GM18511 (cell line): ENCODE measurements around the gene GLCCI1.
"Not testable (repeated sequence)": the region's sequence is repeated elsewhere in the genome, so short reads cannot be mapped to it uniquely, and the experiment has no call there.

Source experiments
- ATAC-seq: cut with Tn5 transposase; IDR thresholded peaks from one replicate; pipeline ENCODE4 v1.9.1; 2021; ENCODE audit warnings: mild to moderate bottlenecking, moderate library complexity; ENCODE audit not compliant: unreplicated experiment

The GLCCI1 gene

DNA sequence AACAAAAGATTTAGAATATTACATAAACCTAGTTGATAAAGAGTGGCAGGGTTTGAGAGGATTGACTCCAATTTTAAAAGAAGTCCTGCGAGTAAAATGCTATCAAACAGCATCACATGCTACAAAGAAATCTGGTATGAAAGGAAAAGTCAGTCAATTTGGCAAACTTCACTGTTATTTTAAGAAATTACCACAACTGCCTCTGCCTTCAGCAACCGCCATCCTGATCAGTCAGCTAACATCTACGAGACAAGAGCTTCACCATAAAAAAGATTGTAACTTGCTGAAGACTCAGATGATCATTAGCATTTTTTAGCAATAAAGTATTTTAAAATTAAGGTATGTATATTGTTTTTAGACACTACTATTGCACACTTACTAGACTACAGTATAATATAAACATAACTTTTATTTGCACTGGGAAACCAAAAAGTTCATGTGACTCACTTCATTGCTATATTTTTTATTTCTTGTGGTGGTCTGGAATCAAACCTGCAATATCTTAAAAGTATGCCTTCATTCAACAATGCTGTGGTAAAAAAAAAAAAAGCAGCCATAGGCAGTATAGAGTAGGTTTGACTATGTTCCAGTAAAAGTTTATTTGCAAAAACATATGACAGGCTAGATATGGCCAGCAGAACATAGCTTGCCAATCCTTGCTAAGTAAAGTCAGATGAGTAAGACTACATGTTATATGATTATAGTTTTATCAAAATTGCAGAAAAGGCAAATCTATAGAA lies 74.4 kb downstream of the GLCCI1 start:
- ATAC-seq = no peak

DNA sequence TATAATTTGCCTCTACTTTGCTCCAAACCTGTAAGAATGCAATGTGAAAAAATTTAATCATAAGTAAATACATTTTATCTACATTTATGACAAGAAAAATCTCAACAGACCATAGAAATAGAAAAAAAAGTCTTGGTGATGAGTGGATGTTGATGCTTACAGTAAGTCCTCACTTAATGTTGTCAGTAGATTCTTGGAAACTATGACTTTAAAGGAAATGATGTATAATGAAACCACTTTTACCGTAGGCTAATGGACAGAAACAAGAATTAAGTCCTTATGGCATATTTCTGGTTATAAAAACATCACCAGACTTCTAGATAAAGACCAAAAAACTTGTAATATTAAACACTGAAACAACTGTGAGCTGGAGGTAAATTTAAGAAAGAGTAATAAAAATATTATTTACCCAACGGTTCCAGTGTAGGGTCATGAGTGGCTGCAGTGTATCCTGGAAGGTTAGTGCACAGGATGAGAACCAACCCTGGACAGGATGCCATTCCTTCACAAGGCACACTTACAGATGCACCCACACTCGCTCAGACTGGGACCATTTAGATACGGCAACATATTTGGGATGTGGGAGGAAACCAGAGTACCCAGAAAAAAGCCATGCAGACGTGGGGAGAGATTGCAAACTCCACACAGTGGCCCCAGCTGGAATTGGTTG lies 76.3 kb downstream of the GLCCI1 start:
- no peak for ATAC-seq

- ATAC-seq = not testable (repeated sequence)
These were observed 79.5 kb downstream of the GLCCI1 start for GRCh38 chr7:8048067-8048466.

GRCh38 chr7:8051373-8051772 lies 82.8 kb downstream of the GLCCI1 start:
- no peak for ATAC-seq

GRCh38 chr7:8051998-8052397 lies 83.4 kb downstream of the GLCCI1 start:
- no peak for ATAC-seq

- ATAC-seq = no peak
These were observed 84.2 kb downstream of the GLCCI1 start for GRCh38 chr7:8052824-8053223.

- no peak for ATAC-seq
These were observed 87.8 kb downstream of the GLCCI1 start for GRCh38 chr7:8056439-8056838.

DNA sequence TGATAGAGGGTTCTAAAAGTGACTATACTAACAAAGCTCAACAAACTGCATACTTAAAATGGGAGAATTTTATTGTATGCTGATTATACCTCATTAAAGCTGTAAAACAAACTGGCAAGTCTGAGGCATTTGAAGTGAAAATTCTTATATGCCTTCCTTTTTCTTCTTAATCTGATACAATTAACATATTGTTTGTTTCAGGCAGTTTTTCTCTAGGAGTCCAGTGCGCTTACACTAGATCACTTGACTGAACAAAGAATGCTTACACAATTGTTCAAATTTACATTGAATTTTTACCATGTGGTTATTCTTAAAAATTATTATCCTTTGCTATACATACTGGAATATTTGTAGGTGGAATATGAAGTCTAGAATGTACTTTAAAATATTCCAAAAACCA lies 89.0 kb downstream of the GLCCI1 start:
- ATAC-seq = no peak

DNA sequence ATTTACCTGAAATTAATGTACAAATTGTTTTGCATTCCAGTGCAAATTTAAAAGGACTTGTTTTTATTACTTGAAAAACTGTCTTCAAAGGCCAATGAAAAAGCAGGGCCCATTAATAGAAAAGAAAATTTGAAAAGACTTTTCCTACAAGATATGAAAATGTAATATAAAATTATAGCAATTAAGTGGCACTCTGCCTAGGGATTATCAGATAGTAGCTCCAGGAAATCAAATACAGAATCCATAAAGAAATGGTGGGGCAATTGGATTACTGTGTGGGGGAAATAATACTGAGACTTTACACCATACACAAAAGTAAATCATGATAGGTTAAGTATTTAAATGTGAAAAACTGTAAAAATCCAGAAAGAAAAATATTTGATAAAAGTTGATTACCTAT lies 89.7 kb downstream of the GLCCI1 start:
- no peak for ATAC-seq

GRCh38 chr7:8058852-8059251 lies 90.3 kb downstream of the GLCCI1 start:
- no peak for ATAC-seq

GRCh38 chr7:8060241-8060640 lies 91.6 kb downstream of the GLCCI1 start:
- no peak for ATAC-seq

- ATAC-seq = not testable (repeated sequence)
These were observed 94.7 kb downstream of the GLCCI1 start for GRCh38 chr7:8063300-8063699.

GRCh38 chr7:8063706-8064297 lies 95.2 kb downstream of the GLCCI1 start:
- no peak for ATAC-seq

GRCh38 chr7:8064828-8065227 lies 96.2 kb downstream of the GLCCI1 start:
- no peak for ATAC-seq

DNA sequence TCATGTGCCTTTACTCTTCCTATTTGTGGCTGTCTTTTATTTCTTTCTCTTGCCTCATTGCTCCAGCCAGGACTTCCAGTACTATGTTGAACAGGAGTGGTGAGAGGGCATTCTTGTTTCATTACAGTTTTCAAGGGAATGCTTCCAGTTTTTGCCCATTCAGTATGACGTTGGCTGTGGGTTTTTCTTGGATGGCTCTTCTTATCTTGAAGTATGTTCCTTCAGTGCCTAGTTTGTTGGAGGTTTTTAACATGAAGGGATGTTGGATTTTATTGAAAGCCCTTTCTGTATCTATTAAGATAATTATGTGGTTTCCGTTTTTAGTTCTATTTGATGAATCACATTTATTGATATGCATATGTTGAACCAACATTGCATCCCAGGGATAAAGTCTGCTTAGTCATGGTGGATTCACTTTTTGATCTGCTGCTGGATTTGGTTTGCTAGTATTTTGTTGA lies 96.8 kb downstream of the GLCCI1 start:
- no peak for ATAC-seq

DNA sequence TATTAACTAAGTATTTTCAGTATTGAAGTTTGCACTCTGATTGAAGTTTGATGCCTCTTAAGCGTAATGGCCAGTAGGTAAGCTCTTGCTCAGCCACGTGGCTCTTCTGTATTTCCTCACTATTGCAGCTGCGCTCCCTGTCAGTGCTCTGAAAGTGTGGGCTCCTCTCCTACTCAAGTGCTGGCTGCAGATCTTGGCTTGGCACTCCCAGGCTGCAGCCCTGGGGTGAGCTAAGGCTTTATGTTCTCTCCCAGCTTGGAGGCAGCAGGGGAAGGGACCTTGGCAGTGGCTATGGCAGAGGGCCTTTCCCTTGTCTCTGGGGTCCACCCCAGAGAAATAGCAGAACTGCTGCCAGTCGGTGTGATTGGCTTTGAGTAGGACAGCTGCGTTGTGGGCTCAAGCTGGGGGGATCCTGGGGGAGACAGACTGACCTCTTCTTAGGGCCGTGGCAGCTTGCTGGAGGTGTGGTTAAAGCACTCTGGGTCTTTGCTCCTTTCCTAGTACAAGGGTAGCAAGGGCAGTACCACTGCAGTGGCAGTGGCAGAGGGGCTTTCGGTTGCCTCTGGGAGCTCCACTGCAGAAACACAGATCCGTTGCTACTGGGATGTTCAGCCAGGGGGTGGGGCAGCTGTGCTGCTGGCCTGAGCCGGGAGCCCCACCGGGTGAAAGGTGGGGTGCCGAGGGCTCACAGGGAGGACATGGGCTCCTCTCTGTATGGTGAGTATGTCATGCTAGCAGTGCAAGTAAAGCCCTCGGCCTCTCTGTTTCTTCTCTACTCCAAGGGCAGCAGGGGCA lies 100.5 kb downstream of the GLCCI1 start:
- no peak for ATAC-seq

DNA sequence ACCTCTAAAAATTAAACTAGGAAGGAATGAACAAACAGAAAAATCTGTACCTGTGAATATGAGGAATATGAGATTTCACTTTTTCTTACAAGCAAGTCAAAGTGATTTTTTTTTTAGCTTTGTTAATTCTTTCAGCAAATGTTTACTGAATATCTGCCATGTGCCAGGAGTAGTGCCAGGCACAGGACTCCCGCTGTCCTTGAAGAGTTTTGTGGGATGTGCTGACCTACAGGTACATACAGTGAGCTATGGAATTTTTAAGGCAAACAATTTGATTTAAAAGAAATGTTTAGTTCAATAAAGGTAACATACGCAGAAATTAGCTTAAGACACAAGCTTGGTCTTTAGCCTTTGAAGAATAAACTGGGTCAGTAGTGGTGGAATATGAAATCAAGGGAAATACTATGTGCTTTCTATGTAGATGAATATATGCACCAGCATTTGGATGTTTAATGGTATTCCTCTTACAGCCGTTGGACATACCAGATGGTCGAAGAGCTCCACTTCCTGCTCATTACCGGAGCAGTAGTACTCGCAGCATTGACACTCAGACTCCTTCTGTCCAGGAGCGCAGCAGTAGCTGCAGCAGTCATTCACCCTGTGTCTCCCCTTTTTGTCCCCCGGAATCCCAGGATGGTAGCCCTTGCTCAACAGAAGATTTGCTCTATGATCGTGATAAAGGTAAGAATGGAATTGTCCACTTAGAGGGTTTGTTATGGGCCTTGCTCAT lies 102.0 kb downstream of the GLCCI1 start:
- ATAC-seq = no peak

GRCh38 chr7:8078418-8078817 lies 109.8 kb downstream of the GLCCI1 start:
- ATAC-seq = no peak

DNA sequence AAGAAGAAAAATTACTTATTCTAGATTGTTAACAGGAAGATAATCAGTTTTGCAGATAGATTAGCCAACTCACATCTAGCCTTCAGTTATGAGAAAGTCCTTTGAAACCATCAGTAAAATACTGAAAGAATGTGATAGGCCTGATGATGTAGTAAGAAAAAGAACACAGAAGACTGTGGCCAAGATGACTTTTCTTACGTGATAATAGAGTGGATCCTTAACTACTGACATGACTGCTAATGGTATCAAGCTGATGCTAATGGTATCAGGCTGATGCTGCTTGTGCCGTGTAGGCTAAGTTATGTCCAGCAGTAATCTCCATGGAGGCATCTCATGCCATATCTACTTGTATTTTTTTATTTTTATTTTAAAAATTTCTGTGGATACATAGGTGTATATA lies 114.2 kb downstream of the GLCCI1 start:
- no peak for ATAC-seq

GRCh38 chr7:8084836-8085235 lies 116.2 kb downstream of the GLCCI1 start:
- ATAC-seq = no peak

DNA sequence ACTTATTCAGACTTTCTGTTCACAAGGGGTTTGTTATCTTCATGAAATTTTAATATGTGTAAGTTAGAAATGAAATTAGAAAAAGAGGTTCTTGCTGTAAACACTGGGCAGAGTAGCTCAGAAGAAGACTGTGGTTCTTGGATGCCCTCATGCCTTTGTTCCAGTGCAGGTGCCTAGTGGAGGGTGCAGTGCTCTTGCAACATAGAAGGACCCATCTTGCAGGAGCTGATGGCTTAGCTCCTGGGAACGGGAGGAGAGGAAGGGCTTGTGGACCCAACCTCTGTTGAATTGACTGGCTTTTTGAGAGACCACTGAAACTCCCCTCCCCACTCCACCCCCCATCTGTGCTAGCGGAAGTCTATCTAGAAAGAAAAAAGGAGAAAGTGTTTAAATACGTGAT lies 116.8 kb downstream of the GLCCI1 start:
- no peak for ATAC-seq
